Right lobe of liver (tissue), 4 donors: ENCODE measurements around the gene ZFHX2.

Experiments used
- POLR2A ChIP-seq: fragments of 450-650 bp; IDR thresholded peaks from one replicate; pipeline ENCODE4 v1.6.1; 2017; ENCODE audit warnings: antibody characterized with exemption, mild to moderate bottlenecking
- TF ChIP-seq, protein P1 (sequence below), 4 donors: fragments of 200-600 bp in 3 of 4; fragments of 450-650 bp in 1 of 4; IDR thresholded peaks; one replicate each; pipeline versions ENCODE4 v1.5.1 to v1.8.0; 2016 to 2022; ENCODE audit warnings: antibody characterized with exemption in 4 of 4, mild to moderate bottlenecking in 2 of 4
- donor health status: DM: no; HTN: no; CAD: no.
- donor health status: DM: no; HTN: no; CAD: no.
- donor health status: DM: no; HTN: yes; CAD: no.

GRCh38 chr14:23572524-23572828 lies 20.9 kb upstream of the ZFHX2 start:
- TF ChIP-seq, protein P1, sequence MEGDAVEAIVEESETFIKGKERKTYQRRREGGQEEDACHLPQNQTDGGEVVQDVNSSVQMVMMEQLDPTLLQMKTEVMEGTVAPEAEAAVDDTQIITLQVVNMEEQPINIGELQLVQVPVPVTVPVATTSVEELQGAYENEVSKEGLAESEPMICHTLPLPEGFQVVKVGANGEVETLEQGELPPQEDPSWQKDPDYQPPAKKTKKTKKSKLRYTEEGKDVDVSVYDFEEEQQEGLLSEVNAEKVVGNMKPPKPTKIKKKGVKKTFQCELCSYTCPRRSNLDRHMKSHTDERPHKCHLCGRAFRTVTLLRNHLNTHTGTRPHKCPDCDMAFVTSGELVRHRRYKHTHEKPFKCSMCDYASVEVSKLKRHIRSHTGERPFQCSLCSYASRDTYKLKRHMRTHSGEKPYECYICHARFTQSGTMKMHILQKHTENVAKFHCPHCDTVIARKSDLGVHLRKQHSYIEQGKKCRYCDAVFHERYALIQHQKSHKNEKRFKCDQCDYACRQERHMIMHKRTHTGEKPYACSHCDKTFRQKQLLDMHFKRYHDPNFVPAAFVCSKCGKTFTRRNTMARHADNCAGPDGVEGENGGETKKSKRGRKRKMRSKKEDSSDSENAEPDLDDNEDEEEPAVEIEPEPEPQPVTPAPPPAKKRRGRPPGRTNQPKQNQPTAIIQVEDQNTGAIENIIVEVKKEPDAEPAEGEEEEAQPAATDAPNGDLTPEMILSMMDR (IDR thresholded peaks at IDR 0.05): no peak
- no peak for TF ChIP-seq POLR2A
